Upper lobe of left lung (tissue), 6 donors: ENCODE results near the gene HDAC2. TPM values are rescaled to one million over a fixed set of nuclear protein-coding genes. Genes with fewer than 3 reads are reported as not detected.
"Not testable (repeated sequence)": the region's sequence is repeated elsewhere in the genome, so short reads cannot be mapped to it uniquely, and the experiment has no call there.

Source experiments
- ATAC-seq, 2 donors: fragments of 200-7000 bp; cut with Tn5 transposase; one replicate each; pipeline ENCODE4 v1.9.1; 2022; ENCODE audit warnings: mild to moderate bottlenecking in 2 of 2, moderate library complexity in 2 of 2; ENCODE audit not compliant: low FRiP score in 2 of 2
- DNase-seq, 2 donors: peaks; one replicate each; pipeline ENCODE4 v3.0.0-alpha.2; 2019 to 2020
- H3K27ac ChIP-seq, 4 donors: fragments of 200-600 bp; sonication (generic); one replicate each; pipeline ENCODE4 v1.5.1; 2016 to 2019
- H3K27me3 ChIP-seq, 4 donors: fragments of 200-600 bp; sonication (generic); one replicate each; pipeline ENCODE4 v1.5.1; 2017 to 2019
- H3K36me3 ChIP-seq, 4 donors: fragments of 200-600 bp; sonication (generic); one replicate each; pipeline ENCODE4 v1.5.1; 2016 to 2019
- H3K4me1 ChIP-seq, 4 donors: fragments of 200-600 bp; sonication (generic); one replicate each; pipeline ENCODE4 v1.5.1; 2018 to 2019
- H3K4me3 ChIP-seq, 4 donors: fragments of 200-600 bp; sonication (generic); one replicate each; pipeline ENCODE4 v1.5.1; 2017 to 2019; ENCODE audit warnings: mild to moderate bottlenecking in 2 of 4, moderate library complexity in 1 of 4
- H3K9me3 ChIP-seq, 4 donors: fragments of 200-600 bp; sonication (generic); one replicate each; pipeline ENCODE4 v1.5.1; 2018 to 2019
- CTCF ChIP-seq, 6 experiments: fragments of 450-650 bp in 4 of 6; fragments of 200-600 bp in 2 of 6; sonication (generic) in 2 of 6; IDR thresholded peaks; one replicate each; pipeline ENCODE4 v1.5.1; 2016 to 2019; ENCODE audit warnings: antibody characterized with exemption in 6 of 6
- EP300 ChIP-seq, 4 donors: sonication (generic); formaldehyde crosslinking; IDR thresholded peaks; one replicate each; pipeline ENCODE4 v1.5.1; 2017; ENCODE audit warnings: antibody characterized with exemption in 4 of 4, control low read depth in 2 of 4
- POLR2A ChIP-seq, 4 donors: fragments of 450-650 bp; IDR thresholded peaks; one replicate each; pipeline ENCODE4 v1.5.1; 2016 to 2017; ENCODE audit warnings: antibody characterized with exemption in 4 of 4, mild to moderate bottlenecking in 2 of 4
- POLR2AphosphoS5 ChIP-seq, 2 donors: sonication (generic); formaldehyde crosslinking; IDR thresholded peaks; one replicate each; pipeline ENCODE4 v1.5.1; 2017; ENCODE audit warnings: antibody characterized with exemption in 2 of 2
- WGBS, 2 donors: methylation state at CpG; one replicate each; pipeline ENCODE4 v1.1.5; 2017 to 2018; 5-methylcytosine and 5-hydroxymethylcytosine counted together
- total RNA-seq, 6 donors: library from RNA; depleted of rRNA in 4 of 6; stranded (reverse); fragments of >200 nt in 4 of 6; gene quantifications; one replicate each; pipeline versions ENCODE4 v1.1.0 to v1.2.1, GENCODE V29; 2016 to 2021
- donor health status: DM: no; HTN: no; CAD: no; lungs with moderate emphysema.
- donor health status: DM: no; HTN: yes; CAD: no; lungs with severe emphysema.

HDAC2 gene
- total RNA-seq: 100 to 1,000 TPM in 1 of 6 donors, 10 to 100 TPM in 5; 19.9 to 125 (median 44.0) TPM

GRCh38 chr6:113970805-113971676, at the start of gene HDAC2:
HDAC2 (minus strand) TSS chr6:113971148; CDS start chr6:113970908, 240 bp downstream.
- Histone ChIP-seq H3K9me3 (no peaks in the 10 kb centered on the region), H3K4me1 (peaks cover 10 to 37% (median 24%) of the 10 kb centered on the region in 4 donors), H3K4me3 (peak within 1 kb of the TSS; percentile 80 to 99 (median 94)), H3K36me3 (no peaks in the 10 kb centered on the region), H3K27ac (peak within 1 kb of the TSS; percentile 93 to 97 (median 96)), H3K27me3 (no peaks in the 10 kb centered on the region)
- ATAC-seq: peak; percentile 96 to 97
- peak; percentile 87 to 97 for DNase-seq
- peak; percentile 19 to 79 for TF ChIP-seq POLR2AphosphoS5 (IDR thresholded peaks at IDR 0.05)
- no peak for TF ChIP-seq EP300 (IDR thresholded peaks at IDR 0.05)
- TF ChIP-seq CTCF (IDR thresholded peaks at IDR 0.05): peak in 2 of 6 experiments; percentile 25 to 47
- TF ChIP-seq POLR2A (IDR thresholded peaks at IDR 0.05): peak in 3 of 4 donors; percentile 53 to 70 (median 60)
- 1 to 2% methylated on average over 18 to 80 of the region's 82 CpGs for WGBS, 2 donors

- DNase-seq: peak in 1 of 2 donors; percentile 52
- no peak for TF ChIP-seq CTCF (IDR thresholded peaks at IDR 0.05)
- no peak for TF ChIP-seq EP300 (IDR thresholded peaks at IDR 0.05)
- no peak for TF ChIP-seq POLR2A (IDR thresholded peaks at IDR 0.05)
- TF ChIP-seq POLR2AphosphoS5 (IDR thresholded peaks at IDR 0.05): no peak
- no peaks in the 10 kb centered on the region for H3K9me3 ChIP-seq
- no peak for ATAC-seq
- H3K27ac ChIP-seq: no peak overlapping the region
- no peaks in the 10 kb centered on the region for H3K4me1 ChIP-seq
- H3K36me3 ChIP-seq: no peaks in the 10 kb centered on the region
- H3K27me3 ChIP-seq: no peaks in the 10 kb centered on the region
- 94% methylated on average over 13 to 14 of the region's 15 CpGs for WGBS, 2 donors
- H3K4me3 ChIP-seq: no peak overlapping the region
Measured at GRCh38 chr6:114020196-114020595, 49.2 kb upstream of the HDAC2 start.

GRCh38 chr6:114017146-114017545, 46.2 kb upstream of the HDAC2 start:
- DNase-seq, ATAC-seq: not testable (repeated sequence)
- 89 to 95% methylated on average over 6 of the region's 6 CpGs for WGBS, 2 donors

GRCh38 chr6:114014106-114014505, 43.2 kb upstream of the HDAC2 start:
- DNase-seq, H3K4me3 ChIP-seq, H3K36me3 ChIP-seq, H3K9me3 ChIP-seq, H3K27me3 ChIP-seq, ATAC-seq, H3K4me1 ChIP-seq, H3K27ac ChIP-seq: not testable (repeated sequence)
- WGBS, 2 donors: 47 to 56% methylated on average over 2 of the region's 2 CpGs

More at GRCh38 chr6:114017146-114017545, 46.2 kb upstream of the HDAC2 start:
- not testable (repeated sequence) for H3K27ac ChIP-seq, H3K4me3 ChIP-seq, H3K36me3 ChIP-seq, H3K9me3 ChIP-seq, H3K27me3 ChIP-seq, H3K4me1 ChIP-seq

GRCh38 chr6:114011486-114011885, 40.5 kb upstream of the HDAC2 start:
- not testable (repeated sequence) for H3K4me3 ChIP-seq, H3K27me3 ChIP-seq, H3K4me1 ChIP-seq, H3K36me3 ChIP-seq, DNase-seq, H3K9me3 ChIP-seq, ATAC-seq, H3K27ac ChIP-seq
- 59 to 80% methylated on average over 7 of the region's 7 CpGs for WGBS, 2 donors

GRCh38 chr6:114010540-114010939, 39.6 kb upstream of the HDAC2 start:
- H3K4me1 ChIP-seq: no peaks in the 10 kb centered on the region
- H3K4me3 ChIP-seq: no peak overlapping the region
- no peaks in the 10 kb centered on the region for H3K9me3 ChIP-seq
- no peak for TF ChIP-seq POLR2AphosphoS5 (IDR thresholded peaks at IDR 0.05)
- TF ChIP-seq CTCF (IDR thresholded peaks at IDR 0.05): no peak
- no peak for TF ChIP-seq POLR2A (IDR thresholded peaks at IDR 0.05)
- no peak for TF ChIP-seq EP300 (IDR thresholded peaks at IDR 0.05)
- H3K27me3 ChIP-seq: no peaks in the 10 kb centered on the region
- DNase-seq (no peak), ATAC-seq (no peak)
- H3K36me3 ChIP-seq: no peaks in the 10 kb centered on the region
- 87 to 93% methylated on average over 2 of the region's 2 CpGs for WGBS, 2 donors
- H3K27ac ChIP-seq: no peak overlapping the region
